ENCODE measurements around the gene KAT8. TPM values are rescaled to one million over a fixed set of nuclear protein-coding genes. Genes with fewer than 3 reads are reported as not detected.
A peak's percentile ranks its signal among the peaks of the same experiment; 100 is the strongest.

The KAT8 gene
- total RNA-seq, 1 donor from 2014 or later = 72.6 TPM

DNA sequence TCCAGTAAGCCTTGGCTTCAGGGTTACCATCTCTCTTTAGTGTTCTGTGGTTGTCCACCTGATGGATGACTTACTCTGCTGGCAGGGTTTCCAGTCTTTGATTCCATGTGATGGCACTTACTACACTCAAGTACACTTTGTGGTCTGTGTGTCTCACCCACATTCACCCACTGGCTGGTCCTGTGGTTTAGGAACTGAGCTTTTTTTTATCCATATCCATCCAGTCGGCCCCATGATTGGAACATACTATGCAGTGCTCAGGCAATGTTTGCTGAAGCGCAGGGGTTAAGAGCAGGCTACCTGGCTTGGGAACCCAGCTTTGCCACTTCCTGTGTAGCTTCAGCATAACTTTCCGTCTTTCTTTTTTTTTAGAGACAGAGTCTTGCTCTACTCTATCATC, 59.7 kb downstream of the KAT8 start:
- H3K27ac Mint-ChIP-seq (ENCODE audit: unreplicated experiment) = no peak overlapping the region
- DNase-seq (ENCODE audit: low read depth, low spot score) = no peak
- peaks cover 14% of the 10 kb centered on the region for H3K27me3 Mint-ChIP-seq (ENCODE audit: low read depth)
- no peaks in the 10 kb centered on the region for H3K9me3 Mint-ChIP-seq
- H3K4me1 Mint-ChIP-seq = peaks cover 28% of the 10 kb centered on the region
- peaks cover 10% of the 10 kb centered on the region for H3K36me3 Mint-ChIP-seq (ENCODE audit: low read depth)
- peak overlapping the region; percentile 42 for H3K4me3 Mint-ChIP-seq
- TF ChIP-seq CTCF (conservative IDR thresholded peaks at IDR 0.05) = no peak

DNA sequence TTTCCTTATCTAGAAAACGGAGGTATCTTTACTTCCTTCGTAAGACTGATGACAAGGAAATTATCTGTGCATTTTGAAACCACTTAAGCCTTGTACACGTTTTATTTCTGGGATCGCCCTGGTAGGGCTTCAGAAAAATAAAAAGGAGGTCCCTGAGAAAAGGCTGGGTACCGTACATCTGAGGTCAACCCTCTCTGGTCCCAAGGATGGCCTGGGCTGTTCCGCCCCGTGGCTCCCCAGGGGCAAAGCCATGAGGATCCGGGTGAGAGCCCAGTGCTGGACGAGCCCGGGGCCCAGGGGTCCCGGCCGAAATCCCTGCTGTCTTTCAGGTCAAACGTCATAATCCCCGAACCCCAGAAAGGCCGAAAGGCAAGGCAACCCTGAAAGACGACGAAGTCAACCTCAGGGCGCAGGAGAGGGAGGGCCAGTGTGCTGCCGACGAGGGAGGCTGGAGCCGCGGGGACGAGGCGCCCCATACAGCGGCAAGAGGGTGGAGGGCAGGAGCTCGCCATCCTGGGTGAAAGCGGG, 61.8 kb downstream of the KAT8 start:
- no peak for DNase-seq (ENCODE audit: low read depth, low spot score)
- H3K27ac Mint-ChIP-seq (ENCODE audit: unreplicated experiment) = peak overlapping the region; percentile 96

DNA sequence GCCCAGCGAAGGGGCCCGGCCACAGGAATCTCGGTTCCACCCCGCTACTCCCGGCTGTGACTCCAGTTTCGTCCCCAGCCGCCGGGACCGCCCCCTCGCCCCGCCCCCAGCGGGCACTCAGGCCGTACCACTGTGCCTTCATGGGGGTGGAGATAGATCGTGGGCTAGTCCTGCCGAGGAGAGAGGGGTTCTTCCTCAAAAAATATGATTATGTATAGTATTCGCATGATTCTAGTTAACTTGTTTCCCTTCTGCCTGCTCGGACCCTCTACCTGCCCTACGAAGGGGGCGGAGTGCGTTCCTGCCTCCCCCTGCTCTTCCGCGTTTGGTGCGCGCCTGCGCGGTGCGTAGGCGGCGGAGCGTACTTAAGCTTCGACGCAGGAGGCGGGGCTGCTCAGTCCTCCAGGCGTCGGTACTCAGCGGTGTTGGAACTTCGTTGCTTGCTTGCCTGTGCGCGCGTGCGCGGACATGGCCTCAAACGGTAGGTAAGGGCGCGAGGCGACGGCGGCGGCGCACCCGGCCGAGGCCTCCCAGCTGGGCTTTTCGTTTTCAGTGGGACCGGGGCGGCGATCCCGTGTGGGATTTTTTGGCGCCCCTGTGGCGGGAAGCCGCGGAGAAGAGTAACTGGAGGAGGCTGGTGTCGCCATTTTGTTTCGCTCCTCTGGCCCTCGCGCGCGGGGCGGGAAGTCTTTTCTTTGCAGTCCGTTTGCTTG, 62.4 kb downstream of the KAT8 start, which contains the start of gene FUS:
Gene FUS, plus strand, starts transcription at position 393 of the 713 bp plus-strand sequence. Its CDS starts 76 bp downstream, at position 469.
- Mint-ChIP-seq H3K27ac (ENCODE audit: unreplicated experiment) (peak within 1 kb of the TSS; percentile 100), H3K36me3 (ENCODE audit: low read depth) (peaks cover 33% of the 10 kb centered on the region), H3K4me3 (peak within 1 kb of the TSS; percentile 99), H3K27me3 (ENCODE audit: low read depth) (peaks cover 35% of the 10 kb centered on the region), H3K9me3 (no peaks in the 10 kb centered on the region), H3K4me1 (peaks cover 52% of the 10 kb centered on the region)
- TF ChIP-seq CTCF (conservative IDR thresholded peaks at IDR 0.05) = no peak
- DNase-seq (ENCODE audit: low read depth, low spot score) = peak; percentile 87

More for the DNA sequence above, 61.8 kb downstream of the KAT8 start:
- Mint-ChIP-seq H3K27me3 (ENCODE audit: low read depth) (peaks cover 31% of the 10 kb centered on the region), H3K4me1 (peaks cover 48% of the 10 kb centered on the region), H3K9me3 (no peaks in the 10 kb centered on the region), H3K4me3 (peak overlapping the region; percentile 99), H3K36me3 (ENCODE audit: low read depth) (peaks cover 29% of the 10 kb centered on the region)
- no peak for TF ChIP-seq CTCF (conservative IDR thresholded peaks at IDR 0.05)

Other genes starting within 250 kb of the KAT8 start
- gene BCL7C, start 223.6 kb upstream of the KAT8 start, total RNA-seq = 35.9 and 38.4 TPM in 2 replicates
- gene CTF1, start 221.1 kb upstream of the KAT8 start, total RNA-seq = 1.6 and 2.6 TPM in 2 replicates
- 78.1 and 84.7 TPM in 2 replicates for gene FBXL19, start 194.1 kb upstream of the KAT8 start, total RNA-seq
- 7.7 and 8.0 TPM in 2 replicates for gene ORAI3, start 168.6 kb upstream of the KAT8 start, total RNA-seq
- 33.4 and 35.2 TPM in 2 replicates for gene SETD1A, start 159.9 kb upstream of the KAT8 start, total RNA-seq
- gene HSD3B7, start 132.5 kb upstream of the KAT8 start, total RNA-seq = 1.9 and 2.3 TPM in 2 replicates
- 12.1 and 14.1 TPM in 2 replicates for gene STX1B, start 107.0 kb upstream of the KAT8 start, total RNA-seq
- 21.9 and 26.0 TPM in 2 replicates for gene STX4, start 84.1 kb upstream of the KAT8 start, total RNA-seq
- gene ZNF668, start 43.4 kb upstream of the KAT8 start, total RNA-seq = 16.8 and 19.7 TPM in 2 replicates
- gene ZNF646, start 43.2 kb upstream of the KAT8 start, total RNA-seq = 32.3 and 32.4 TPM in 2 replicates
- gene PRSS53, start 28.7 kb upstream of the KAT8 start, total RNA-seq = 3.7 and 4.4 TPM in 2 replicates
- 62.4 and 70.1 TPM in 2 replicates for gene VKORC1, start 22.9 kb upstream of the KAT8 start, total RNA-seq
- gene BCKDK, start 9.3 kb upstream of the KAT8 start, total RNA-seq = 42.4 and 43.5 TPM in 2 replicates
- not detected in 2 replicates for gene PRSS8, start 18.1 kb downstream of the KAT8 start, total RNA-seq
- 0.68 and 1.1 TPM in 2 replicates for gene PRSS36, start 32.4 kb downstream of the KAT8 start, total RNA-seq
- gene FUS, start 62.5 kb downstream of the KAT8 start, total RNA-seq = 970 and 984 TPM in 2 replicates
- gene PYCARD, start 85.1 kb downstream of the KAT8 start, total RNA-seq = 1.7 and 3.3 TPM in 2 replicates
- 0.05 TPM in 1 of 2 replicates, not detected in the other for gene TRIM72, start 96.5 kb downstream of the KAT8 start, total RNA-seq
- gene PYDC1, start 99.5 kb downstream of the KAT8 start, total RNA-seq = not detected in 2 replicates
- not detected in 2 replicates for gene ITGAM, start 142.3 kb downstream of the KAT8 start, total RNA-seq
- not detected in 2 replicates for gene ITGAX, start 237.5 kb downstream of the KAT8 start, total RNA-seq